A549 (cell line): ENCODE data around the gene C1orf94. TPM values are rescaled to one million over a fixed set of nuclear protein-coding genes. Genes with fewer than 3 reads are reported as not detected.

Experiments used
- ATAC-seq, 2 experiments: fragments of 200-7000 bp in 1 of 2; fragments of >200 bp in 1 of 2; cut with Nextera tagmentation in 1 of 2; cut with Tn5 transposase in 1 of 2; 3 replicates each; pipeline versions ENCODE4 v1.8.0 to v1.9.1; 2018 to 2020; ENCODE audit warnings: mild to moderate bottlenecking in 1 of 2, moderate library complexity in 1 of 2
- CTCF ChIA-PET: fragments of 300-600 bp; sonication (Branson Sonifier 250); formaldehyde crosslinking; extraction: SDS; loops from one replicate; lab custom pipeline; 2021; ENCODE audit warnings: antibody characterized with exemption, inconsistent platforms; lab: Yijun Ruan, JAX
- POLR2A ChIA-PET: fragments of 350-600 bp; formaldehyde crosslinking; extraction: SDS; loops from one replicate; lab custom pipeline; 2021; ENCODE audit warnings: antibody characterized with exemption, inconsistent platforms; lab: Yijun Ruan, JAX
- DNase-seq, 2 experiments: peaks; one replicate each; pipeline versions ENCODE4 v3.0.0 to v3.0.0-alpha.2; 2011 to 2016; ENCODE audit warnings: low read depth in 1 of 2, low spot score in 1 of 2
- FAIRE-seq: peaks from 2 replicates; lab custom pipeline; 2011; peaks lifted over from hg19 to GRCh38; lab: Jason Lieb, UNC
- H3K27ac ChIP-seq, 2 experiments: fragments of >200 bp; sonication (Bioruptor Twin); formaldehyde crosslinking; 3 replicates each; pipeline ENCODE4 v1.5.1; 2016 to 2017
- H3K4me1 ChIP-seq: fragments of >200 bp; sonication (Bioruptor Twin); formaldehyde crosslinking; 3 replicates; pipeline ENCODE4 v1.6.1; 2016
- H3K4me2 ChIP-seq: fragments of >200 bp; sonication (Bioruptor Twin); formaldehyde crosslinking; 3 replicates; pipeline ENCODE4 v1.6.1; 2016
- H3K4me3 ChIP-seq: fragments of >200 bp; sonication (Bioruptor Twin); formaldehyde crosslinking; 3 replicates; pipeline ENCODE4 v1.5.1; 2016
- H3K9me3 ChIP-seq: fragments of >200 bp; sonication (Bioruptor Twin); formaldehyde crosslinking; 3 replicates; pipeline ENCODE4 v1.6.1; 2016
- BHLHE40 ChIP-seq: IDR thresholded peaks from 2 replicates; pipeline ENCODE4 v1.6.1; 2012; ENCODE audit warnings: low read depth, low read length, inconsistent platforms
- CBX2 ChIP-seq: fragments of 200-600 bp; sonication (generic); IDR thresholded peaks from 2 replicates; pipeline ENCODE4 v1.6.1; 2016; ENCODE audit warnings: low read depth, mild to moderate bottlenecking, borderline replicate concordance
- CBX8 ChIP-seq: fragments of 200-600 bp; sonication (generic); IDR thresholded peaks from 2 replicates; pipeline ENCODE4 v1.6.1; 2016
- CHD2 ChIP-seq: fragments of 150-350 bp; IDR thresholded peaks from 2 replicates; pipeline ENCODE4 v1.6.1; 2014; ENCODE audit warnings: low read length; ENCODE audit not compliant: partially characterized antibody
- CHD4 ChIP-seq: fragments of 200-600 bp; sonication (generic); IDR thresholded peaks from 2 replicates; pipeline ENCODE4 v1.6.1; 2016; ENCODE audit warnings: antibody characterized with exemption, mild to moderate bottlenecking, borderline replicate concordance
- EHF ChIP-seq: fragments of 250-450 bp; sonication (Bioruptor Pico); IDR thresholded peaks from 2 replicates; pipeline ENCODE4 v1.5.0; 2020; ENCODE audit warnings: mild to moderate bottlenecking
- EHMT2 ChIP-seq: fragments of 200-600 bp; sonication (generic); IDR thresholded peaks from 2 replicates; pipeline ENCODE4 v1.6.1; 2016; ENCODE audit warnings: antibody characterized with exemption, low read depth, mild to moderate bottlenecking, moderate library complexity
- EP300 ChIP-seq, 2 experiments: fragments of >200 bp; sonication (Bioruptor Twin); formaldehyde crosslinking; IDR thresholded peaks; 2 replicates in 1 of 2; 3 replicates in 1 of 2; pipeline ENCODE4 v1.6.1; 2016 to 2017
- ESRRA ChIP-seq: fragments of 150-350 bp; IDR thresholded peaks from 2 replicates; pipeline ENCODE4 v1.6.1; 2014; ENCODE audit warnings: mild to moderate bottlenecking, low read length, borderline replicate concordance
- FOSL2 ChIP-seq, 2 experiments: fragments of 450-650 bp in 1 of 2; fragments of >200 bp in 1 of 2; sonication (Bioruptor Twin) in 1 of 2; formaldehyde crosslinking; IDR thresholded peaks; 2 replicates each; pipeline versions ENCODE4 v1.5.0 to v1.6.1; 2016 to 2020; ENCODE audit warnings: mild to moderate bottlenecking in 1 of 2, moderate library complexity in 1 of 2
- HOXA7 ChIP-seq: fragments of 250-450 bp; sonication (Bioruptor Pico); IDR thresholded peaks from 2 replicates; pipeline ENCODE4 v1.5.0; 2020; ENCODE audit warnings: mild to moderate bottlenecking, moderate library complexity
- HOXB13 ChIP-seq: fragments of 250-450 bp; sonication (Bioruptor Pico); IDR thresholded peaks from 2 replicates; pipeline ENCODE4 v1.5.0; 2020; ENCODE audit warnings: low read depth, mild to moderate bottlenecking, moderate library complexity
- HOXB5 ChIP-seq: fragments of 250-450 bp; sonication (Bioruptor Pico); IDR thresholded peaks from 2 replicates; pipeline ENCODE4 v1.5.0; 2020; ENCODE audit warnings: mild to moderate bottlenecking, moderate library complexity
- KDM5A ChIP-seq: fragments of 200-600 bp; sonication (generic); IDR thresholded peaks from 2 replicates; pipeline ENCODE4 v1.6.1; 2016; ENCODE audit warnings: antibody characterized with exemption, mild to moderate bottlenecking
- MAFK ChIP-seq: fragments of 450-650 bp; IDR thresholded peaks from 2 replicates; pipeline ENCODE4 v1.6.1; 2014; ENCODE audit not compliant: partially characterized antibody
- MAZ ChIP-seq: fragments of 150-350 bp; IDR thresholded peaks from 2 replicates; pipeline ENCODE4 v1.6.1; 2014; ENCODE audit warnings: antibody characterized with exemption, low read depth, low read length, borderline replicate concordance
- NR3C1 ChIP-seq: fragments of >200 bp; sonication (Bioruptor Twin); formaldehyde crosslinking; IDR thresholded peaks from 3 replicates; pipeline ENCODE4 v1.6.1; 2017
- RAD21 ChIP-seq, 2 experiments: fragments of >200 bp in 1 of 2; sonication (Bioruptor Twin) in 1 of 2; formaldehyde crosslinking in 1 of 2; IDR thresholded peaks in 1 of 2; conservative IDR thresholded peaks in 1 of 2; 2 replicates in 1 of 2; 3 replicates in 1 of 2; pipeline ENCODE4 v1.6.1; 2012 to 2018; ENCODE audit warnings: inconsistent platforms in 1 of 2
- RCOR1 ChIP-seq: fragments of 150-350 bp; IDR thresholded peaks from 2 replicates; pipeline ENCODE4 v1.6.1; 2014; ENCODE audit warnings: antibody characterized with exemption, low read length, low read depth
- RNF2 ChIP-seq: fragments of 200-600 bp; sonication (generic); IDR thresholded peaks from 2 replicates; pipeline ENCODE4 v1.6.1; 2016; ENCODE audit warnings: low read depth, mild to moderate bottlenecking, antibody characterized with exemption, moderate library complexity, borderline replicate concordance
- SREBF2 ChIP-seq: fragments of 450-650 bp; IDR thresholded peaks from 2 replicates; pipeline ENCODE4 v1.6.1; 2014; ENCODE audit warnings: mild to moderate bottlenecking, moderate library complexity
- TP53 ChIP-seq: fragments of 250-450 bp; sonication (Bioruptor Pico); IDR thresholded peaks from 2 replicates; pipeline ENCODE4 v1.5.0; 2021; ENCODE audit warnings: mild to moderate bottlenecking, moderate library complexity
- ZC3H11A ChIP-seq: fragments of 450-650 bp; IDR thresholded peaks from 2 replicates; pipeline ENCODE4 v1.6.1; 2014; ENCODE audit warnings: antibody characterized with exemption, mild to moderate bottlenecking
- ZFP36 ChIP-seq: fragments of 450-650 bp; IDR thresholded peaks from 2 replicates; pipeline ENCODE4 v1.6.1; 2014; ENCODE audit warnings: borderline replicate concordance; ENCODE audit not compliant: partially characterized antibody
- WGBS: methylation state at CpG from one replicate; pipeline ENCODE4 v1.1.6; 2017; ENCODE audit errors: missing lambda C conversion rate; 5-methylcytosine and 5-hydroxymethylcytosine counted together
- polyA minus RNA-seq: library from RNA; depleted of rRNA, polyadenylated mRNA; stranded (reverse); fragments of >200 nt; gene quantifications from 2 replicates; pipeline ENCODE4 v1.2.3, GENCODE V29; 2011; rRNA and poly(A)+ RNA removed
- polyA plus RNA-seq, 4 experiments: library from polyadenylated mRNA; depleted of rRNA in 3 of 4; stranded (reverse); fragments of >200 nt; fragmentation: RNase III in 1 of 4; extraction: RNeasy Plus Mini Kit Qiagen cat#74134 plus additional on column Dnase treatment in 1 of 4; gene quantifications; 2 replicates in 3 of 4; 3 replicates in 1 of 4; pipeline ENCODE4 v1.2.3, GENCODE V29; 2011 to 2017
- TF ChIP-seq, protein P1 (sequence below): IDR thresholded peaks from 2 replicates; pipeline ENCODE4 v1.6.1; 2012
- TF ChIP-seq, protein P2 (sequence below): fragments of >200 bp; sonication (Bioruptor Twin); formaldehyde crosslinking; IDR thresholded peaks from 3 replicates; pipeline ENCODE4 v1.5.1; 2016
- TF ChIP-seq, protein P3 (sequence below): IDR thresholded peaks from 2 replicates; pipeline ENCODE4 v1.6.1; 2012; ENCODE audit warnings: low read depth, borderline replicate concordance

C1orf94 gene, protein sequence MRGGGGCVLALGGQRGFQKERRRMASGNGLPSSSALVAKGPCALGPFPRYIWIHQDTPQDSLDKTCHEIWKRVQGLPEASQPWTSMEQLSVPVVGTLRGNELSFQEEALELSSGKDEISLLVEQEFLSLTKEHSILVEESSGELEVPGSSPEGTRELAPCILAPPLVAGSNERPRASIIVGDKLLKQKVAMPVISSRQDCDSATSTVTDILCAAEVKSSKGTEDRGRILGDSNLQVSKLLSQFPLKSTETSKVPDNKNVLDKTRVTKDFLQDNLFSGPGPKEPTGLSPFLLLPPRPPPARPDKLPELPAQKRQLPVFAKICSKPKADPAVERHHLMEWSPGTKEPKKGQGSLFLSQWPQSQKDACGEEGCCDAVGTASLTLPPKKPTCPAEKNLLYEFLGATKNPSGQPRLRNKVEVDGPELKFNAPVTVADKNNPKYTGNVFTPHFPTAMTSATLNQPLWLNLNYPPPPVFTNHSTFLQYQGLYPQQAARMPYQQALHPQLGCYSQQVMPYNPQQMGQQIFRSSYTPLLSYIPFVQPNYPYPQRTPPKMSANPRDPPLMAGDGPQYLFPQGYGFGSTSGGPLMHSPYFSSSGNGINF
- not detected in 2 replicates for polyA plus RNA-seq (2011; rRNA removed)
- not detected in 2 replicates for polyA plus RNA-seq (2012; cell fraction: cytosol; rRNA removed)
- not detected in 2 replicates for polyA plus RNA-seq (2012; cell fraction: nucleus; rRNA removed)
- polyA plus RNA-seq (2017; fragmentation: RNase III; extraction: RNeasy Plus Mini Kit Qiagen cat#74134 plus additional on column Dnase treatment) = not detected in 3 replicates
- not detected in 2 replicates for polyA minus RNA-seq

DNA sequence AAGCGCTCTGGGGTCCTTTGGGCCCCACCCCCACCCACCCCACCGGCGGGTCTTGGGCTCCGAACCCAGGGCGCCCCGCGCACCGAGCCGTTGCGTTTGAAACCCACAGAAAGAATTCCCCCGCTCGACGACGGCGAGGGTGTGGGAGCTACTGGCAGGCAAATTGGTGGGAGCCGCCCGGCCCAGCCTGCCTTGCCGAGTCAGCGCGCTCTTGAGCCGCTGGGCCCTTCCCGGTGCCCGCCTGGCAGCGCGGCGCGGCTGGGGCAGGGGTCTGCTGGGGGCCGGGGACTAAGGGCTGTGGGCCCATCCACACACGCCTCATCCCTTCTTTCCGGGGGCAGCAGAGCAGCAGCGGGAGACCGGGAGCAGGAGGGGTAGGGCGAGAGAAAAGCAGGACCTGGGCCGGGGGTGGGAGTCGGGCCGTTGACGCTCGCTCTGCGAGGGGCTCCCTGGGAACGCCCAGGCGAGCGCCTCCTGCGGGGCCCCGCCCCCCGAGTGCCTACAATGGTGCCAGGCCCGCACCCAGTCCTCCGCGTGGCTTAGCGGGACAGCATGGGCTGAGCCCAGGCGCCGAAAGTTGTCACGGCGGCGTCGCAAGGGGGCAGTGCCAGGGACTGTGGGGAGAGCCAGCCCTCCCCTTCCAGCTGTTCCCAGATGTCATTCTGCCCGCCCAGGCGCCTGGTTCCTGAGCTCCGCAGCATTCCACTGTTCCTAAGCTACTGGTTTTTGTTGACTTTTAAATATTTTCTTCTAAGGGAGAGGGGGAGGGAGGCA lies at the start of gene C1orf94:
Gene C1orf94 (plus strand): TSS at position 78 of the 774 bp plus-strand sequence. CDS start 883 bp downstream, outside the sequence.
- Histone ChIP-seq H3K4me3 (no peak within 1 kb of the TSS), H3K4me2 (no peak within 1 kb of the TSS), H3K27ac (no peak within 1 kb of the TSS), H3K9me3 (no peaks in the 10 kb centered on the region), H3K4me1 (no peaks in the 10 kb centered on the region)
- FAIRE-seq (no peak), ATAC-seq (no peak), DNase-seq (no peak)
- ChIA-PET POLR2A (no interaction called here), CTCF (interaction anchor here (0.6 to 2.2 kb wide), 3 partner anchors 14 to 45 kb away, joined by 3 to 6 read pairs (median 3); no protein-coding TSS in a partner anchor)
- TF ChIP-seq MAZ = no peak
- no peak for TF ChIP-seq RNF2
- no peak for TF ChIP-seq TP53 (CRISPR knock-in tag)
- TF ChIP-seq SREBF2 = no peak
- no peak for TF ChIP-seq ZFP36
- TF ChIP-seq HOXB5 (CRISPR knock-in tag) = no peak
- TF ChIP-seq CBX8 = no peak
- TF ChIP-seq EHF (CRISPR knock-in tag) = no peak
- TF ChIP-seq HOXA7 (CRISPR knock-in tag) = no peak
- TF ChIP-seq, protein P1, sequence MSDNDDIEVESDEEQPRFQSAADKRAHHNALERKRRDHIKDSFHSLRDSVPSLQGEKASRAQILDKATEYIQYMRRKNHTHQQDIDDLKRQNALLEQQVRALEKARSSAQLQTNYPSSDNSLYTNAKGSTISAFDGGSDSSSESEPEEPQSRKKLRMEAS = no peak
- TF ChIP-seq EP300 (IDR thresholded peaks at IDR 0.05) = no peak
- TF ChIP-seq RCOR1 = no peak
- TF ChIP-seq ZC3H11A = no peak
- no peak for TF ChIP-seq CBX2
- no peak for TF ChIP-seq KDM5A
- TF ChIP-seq RAD21 (conservative IDR thresholded peaks at IDR 0.05 in 1 of 2, IDR thresholded peaks at IDR 0.05 in 1 of 2) = no peak
- WGBS = 24% methylated on average over 8 of the region's 58 CpGs

DNA sequence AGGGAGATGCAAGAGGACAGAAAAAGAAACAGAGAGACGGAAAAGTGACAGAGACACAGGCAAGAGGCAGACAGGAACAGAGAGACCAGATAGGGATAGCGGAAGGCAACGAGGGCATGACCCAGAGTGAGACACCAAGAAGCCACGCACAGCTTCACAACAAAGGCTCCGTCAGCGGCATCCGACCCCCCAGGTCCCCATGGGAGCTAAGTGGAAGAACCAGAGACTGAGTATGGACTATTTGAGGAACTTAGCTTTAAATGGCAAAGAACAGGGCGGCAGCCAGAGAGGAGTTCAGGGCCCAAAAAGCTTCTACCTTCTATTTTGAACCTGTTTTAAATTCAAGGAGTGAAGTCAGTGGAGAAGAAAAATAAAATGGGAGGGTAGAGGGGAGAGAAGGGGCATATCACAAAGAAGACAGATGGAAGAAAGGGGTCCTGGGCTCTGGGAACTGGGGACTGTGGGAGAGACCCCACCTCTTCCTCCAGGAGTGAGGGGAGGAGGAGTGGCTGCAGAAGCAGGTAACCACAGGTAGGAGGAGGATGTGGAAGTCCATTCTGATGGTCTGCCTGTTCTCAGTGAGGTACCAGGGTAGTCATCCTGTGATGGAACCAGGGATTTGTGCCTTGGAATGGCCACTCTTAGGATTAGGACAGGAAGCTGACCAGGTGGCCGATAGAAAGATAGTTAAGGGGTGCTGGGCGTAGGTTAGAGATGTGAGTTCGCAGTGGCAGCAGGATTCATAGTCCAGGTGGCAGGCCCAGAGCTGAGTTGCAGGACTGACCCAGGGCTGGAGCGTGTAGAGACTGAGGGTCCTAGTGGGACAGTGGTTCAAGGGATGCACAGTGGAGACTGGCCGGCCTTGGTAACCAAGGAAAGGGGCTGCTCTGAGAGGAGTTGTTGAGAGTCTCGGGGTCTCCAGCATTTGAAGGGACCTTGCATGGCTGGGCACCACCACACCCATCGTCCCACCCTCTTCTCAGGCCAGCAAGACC lies 49.4 kb upstream of the C1orf94 start:
- H3K4me3 ChIP-seq = no peak overlapping the region
- no peak overlapping the region for H3K27ac ChIP-seq
- DNase-seq (no peak), ATAC-seq (no peak), FAIRE-seq (no peak)
- WGBS = 13% methylated on average over 14 of the region's 15 CpGs
- no peaks in the 10 kb centered on the region for H3K9me3 ChIP-seq
- H3K4me1 ChIP-seq = no peaks in the 10 kb centered on the region
- POLR2A ChIA-PET = no interaction called here
- no peak for TF ChIP-seq EHMT2
- TF ChIP-seq NR3C1 = no peak
- TF ChIP-seq, protein P2, sequence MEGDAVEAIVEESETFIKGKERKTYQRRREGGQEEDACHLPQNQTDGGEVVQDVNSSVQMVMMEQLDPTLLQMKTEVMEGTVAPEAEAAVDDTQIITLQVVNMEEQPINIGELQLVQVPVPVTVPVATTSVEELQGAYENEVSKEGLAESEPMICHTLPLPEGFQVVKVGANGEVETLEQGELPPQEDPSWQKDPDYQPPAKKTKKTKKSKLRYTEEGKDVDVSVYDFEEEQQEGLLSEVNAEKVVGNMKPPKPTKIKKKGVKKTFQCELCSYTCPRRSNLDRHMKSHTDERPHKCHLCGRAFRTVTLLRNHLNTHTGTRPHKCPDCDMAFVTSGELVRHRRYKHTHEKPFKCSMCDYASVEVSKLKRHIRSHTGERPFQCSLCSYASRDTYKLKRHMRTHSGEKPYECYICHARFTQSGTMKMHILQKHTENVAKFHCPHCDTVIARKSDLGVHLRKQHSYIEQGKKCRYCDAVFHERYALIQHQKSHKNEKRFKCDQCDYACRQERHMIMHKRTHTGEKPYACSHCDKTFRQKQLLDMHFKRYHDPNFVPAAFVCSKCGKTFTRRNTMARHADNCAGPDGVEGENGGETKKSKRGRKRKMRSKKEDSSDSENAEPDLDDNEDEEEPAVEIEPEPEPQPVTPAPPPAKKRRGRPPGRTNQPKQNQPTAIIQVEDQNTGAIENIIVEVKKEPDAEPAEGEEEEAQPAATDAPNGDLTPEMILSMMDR = no peak
- TF ChIP-seq, protein P3, sequence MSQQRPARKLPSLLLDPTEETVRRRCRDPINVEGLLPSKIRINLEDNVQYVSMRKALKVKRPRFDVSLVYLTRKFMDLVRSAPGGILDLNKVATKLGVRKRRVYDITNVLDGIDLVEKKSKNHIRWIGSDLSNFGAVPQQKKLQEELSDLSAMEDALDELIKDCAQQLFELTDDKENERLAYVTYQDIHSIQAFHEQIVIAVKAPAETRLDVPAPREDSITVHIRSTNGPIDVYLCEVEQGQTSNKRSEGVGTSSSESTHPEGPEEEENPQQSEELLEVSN = no peak
- TF ChIP-seq FOSL2 (IDR thresholded peaks at IDR 0.05) = no peak
- TF ChIP-seq FOSL2 (CRISPR knock-in tag; IDR thresholded peaks at IDR 0.05) = no peak
- TF ChIP-seq CHD4 = no peak
- TF ChIP-seq MAFK = no peak
- no peak for TF ChIP-seq CHD2
- no peak for TF ChIP-seq RAD21 (conservative IDR thresholded peaks at IDR 0.05 in 1 of 2, IDR thresholded peaks at IDR 0.05 in 1 of 2)
- TF ChIP-seq ESRRA = no peak
- TF ChIP-seq EHF (CRISPR knock-in tag) = no peak
- no peak for TF ChIP-seq ZC3H11A
- TF ChIP-seq BHLHE40 = no peak
- TF ChIP-seq HOXB13 (CRISPR knock-in tag) = no peak
- no peak overlapping the region for H3K4me2 ChIP-seq
- CTCF ChIA-PET = interaction anchor here (1.0 kb wide), 1 partner anchor 13 kb away, joined by 3 read pairs; no protein-coding TSS in a partner anchor
